ENCODE results near the gene ST8SIA1. TPM values are rescaled to one million over a fixed set of nuclear protein-coding genes. Genes with fewer than 3 reads are reported as not detected.

The ST8SIA1 gene
- total and polyA plus RNA-seq, 2 of the 8 experiments (the other 6 are each of a cell fraction or from before 2014, with no cell fraction given), result 1.9 to 4.4 TPM

- H3K9ac ChIP-seq (replicated peaks in 1 of 4; ENCODE audit: extremely low read depth in 1 of 4, low read depth in 3 of 4, low read length in 3 of 4), result no peak overlapping the region
Observed at GRCh38 chr12:22355011-22355580, 20.6 kb upstream of the ST8SIA1 start.

More at GRCh38 chr12:22355011-22355580, 20.6 kb upstream of the ST8SIA1 start:
- TF ChIP-seq SP1 (IDR thresholded peaks at IDR 0.05; ENCODE audit: low read depth, low read length) (no peak), TAF1 (IDR thresholded peaks at IDR 0.05; ENCODE audit: low read depth, low read length) (no peak), SUZ12 (IDR thresholded peaks at IDR 0.05; ENCODE audit: low read length) (no peak), EP300 (IDR thresholded peaks at IDR 0.05; ENCODE audit: borderline replicate concordance in 1 of 2, low read depth in 2 of 2, low read length in 2 of 2) (no peak), POLR2A (IDR thresholded peaks at IDR 0.05; ENCODE audit: control extremely low read depth in 1 of 2, low read depth in 2 of 2, low read length in 2 of 2) (no peak), KDM4A (IDR thresholded peaks at IDR 0.05; ENCODE audit: low read depth, low read length, severe bottlenecking) (no peak), CTBP2 (IDR thresholded peaks at IDR 0.05; ENCODE audit: borderline replicate concordance, insufficient read depth, insufficient read length, low read length) (no peak), SP4 (IDR thresholded peaks at IDR 0.05; ENCODE audit: low read length) (no peak), RXRA (IDR thresholded peaks at IDR 0.05; ENCODE audit: insufficient read depth, low read depth, low read length) (no peak), CBX8 (IDR thresholded peaks at IDR 0.05; ENCODE audit: borderline replicate concordance, low read depth, low read length) (no peak)
- Histone ChIP-seq H3K9me3 (ENCODE audit: insufficient read depth in 2 of 2, low read depth in 1 of 2, low read length in 1 of 2) (no peaks in the 10 kb centered on the region), H4K5ac (ENCODE audit: insufficient read length, low read depth, low read length) (no peak overlapping the region), H3K4me1 (replicated peaks in 1 of 4; ENCODE audit: control insufficient read depth in 3 of 4, insufficient read depth in 4 of 4, low read length in 3 of 4) (no peaks in the 10 kb centered on the region), H3K4ac (replicated peaks; ENCODE audit: insufficient read length, low read depth, low read length) (no peak overlapping the region), H2BK20ac (ENCODE audit: low read length) (no peak overlapping the region), H3K79me2 (ENCODE audit: control insufficient read depth in 1 of 2, insufficient read depth in 2 of 2, low read length in 2 of 2) (no peaks in the 10 kb centered on the region), H4K91ac (replicated peaks; ENCODE audit: insufficient read length, low read length) (no peak overlapping the region), H4K8ac (ENCODE audit: extremely low read depth, insufficient read depth, low read length) (no peak overlapping the region), H2BK12ac (ENCODE audit: low read depth, low read length) (no peak overlapping the region), H3K79me1 (ENCODE audit: low read depth, low read length) (no peaks in the 10 kb centered on the region), H3K23ac (ENCODE audit: insufficient read length) (no peak overlapping the region), H2BK120ac (replicated peaks; ENCODE audit: low read depth, low read length) (no peak overlapping the region), H2BK5ac (ENCODE audit: low read depth, low read length) (no peak overlapping the region), H4K20me1 (replicated peaks in 1 of 2; ENCODE audit: control insufficient read depth in 1 of 2, insufficient read depth in 2 of 2, low read length in 2 of 2) (no peaks in the 10 kb centered on the region), H3K27me3 (replicated peaks in 1 of 4; ENCODE audit: control insufficient read depth in 3 of 4, extremely low read depth in 1 of 4, insufficient read depth in 3 of 4, low read length in 3 of 4) (no peaks in the 10 kb centered on the region), H3K18ac (ENCODE audit: extremely low read depth, low read length) (no peak overlapping the region), H3K23me2 (ENCODE audit: low read depth, low read length) (no peaks in the 10 kb centered on the region), H3K4me2 (ENCODE audit: insufficient read depth in 1 of 2, low read depth in 2 of 2, low read length in 2 of 2) (no peak overlapping the region), H3K14ac (ENCODE audit: insufficient read length) (no peak overlapping the region), H3K27ac (ENCODE audit: low read depth, low read length) (no peak overlapping the region), H2AFZ (ENCODE audit: low read length) (no peak overlapping the region), H3K56ac (replicated peaks; ENCODE audit: insufficient read length, low read depth, low read length) (no peak overlapping the region), H3K4me3 (ENCODE audit: extremely low read depth in 1 of 4, insufficient read depth in 2 of 4, low read depth in 3 of 4, low read length in 4 of 4) (no peak overlapping the region), H2AK5ac (ENCODE audit: low read depth, low read length) (no peak overlapping the region), H2BK15ac (ENCODE audit: low read length) (no peak overlapping the region), H3K36me3 (ENCODE audit: control insufficient read depth in 2 of 4, insufficient read depth in 4 of 4, low read length in 3 of 4) (no peaks in the 10 kb centered on the region)
- FAIRE-seq (no peak), DNase-seq (ENCODE audit: low read depth in 1 of 2, low spot score in 2 of 2) (no peak)
- CTCF ChIA-PET (ENCODE audit: partially characterized antibody), result interaction anchor here (1.2 to 1.4 kb wide), 2 partner anchors 11 to 104 kb away, joined by 5 to 6 read pairs; no protein-coding TSS in a partner anchor
- POLR2A ChIA-PET (ENCODE audit: partially characterized antibody), result no interaction called here
- 86% methylated on average over 5 of the region's 5 CpGs; no CpG with 5 or more reads in 1 of the 2 experiments for WGBS, 2 experiments (ENCODE audit: extremely low coverage in 1 of 2, insufficient coverage in 1 of 2, insufficient read length in 1 of 2, insufficient replicate concordance in 2 of 2, low coverage in 1 of 2, low lambda C conversion rate in 2 of 2, missing lambda C conversion rate in 1 of 2)
